DMS53 treated with DMSO at 0.1 percent for 48 hours (cell line): ENCODE measurements around the gene TUBA4B.
"Not testable (repeated sequence)": the region's sequence is repeated elsewhere in the genome, so short reads cannot be mapped to it uniquely, and the experiment has no call there.

ENCODE experiments used
- DNase-seq: peaks from one replicate; lab custom pipeline; 2025; ENCODE audit not compliant: unreplicated experiment; lab: John Stamatoyannopoulos, UW

The TUBA4B gene

GRCh38 chr2:219312683-219313263 is 59.7 kb downstream of the TUBA4B start:
- DNase-seq, result not testable (repeated sequence)

GRCh38 chr2:219314804-219315468 is 61.9 kb downstream of the TUBA4B start:
- no peak for DNase-seq
